ENCODE results near the gene PAK4. TPM values are rescaled to one million over a fixed set of nuclear protein-coding genes. Genes with fewer than 3 reads are reported as not detected.

PAK4 gene
- total RNA-seq, 1 experiment from 2014 or later, result 63.1 TPM

- no peak overlapping the region for H3K27ac Mint-ChIP-seq
- Histone ChIP-seq H4K20me1 (ENCODE audit: control insufficient read depth, insufficient read depth, insufficient read length) (no peaks in the 10 kb centered on the region), H3K18ac (ENCODE audit: insufficient read length, low read depth, low read length) (no peak overlapping the region), H3K56ac (ENCODE audit: insufficient read length, low read depth, low read length) (no peak overlapping the region), H3K79me2 (ENCODE audit: insufficient read depth, low read length) (no peaks in the 10 kb centered on the region), H2BK120ac (ENCODE audit: low read depth, low read length, poor library complexity, severe bottlenecking) (no peak overlapping the region), H4K5ac (ENCODE audit: insufficient read length, low read depth, low read length) (no peak overlapping the region), H3T11ph (ENCODE audit: low read length) (no peak overlapping the region), H3K4me1 (ENCODE audit: insufficient read depth, low read length) (no peaks in the 10 kb centered on the region), H2BK12ac (ENCODE audit: insufficient read length, low read depth, low read length) (no peak overlapping the region), H2AK5ac (ENCODE audit: insufficient read length, low read length) (no peak overlapping the region), H3K14ac (ENCODE audit: insufficient read depth, low read length) (no peak overlapping the region), H3K4ac (ENCODE audit: low read depth, low read length) (no peak overlapping the region), H3K23me2 (ENCODE audit: insufficient read length, low read depth, low read length, poor library complexity, severe bottlenecking) (no peaks in the 10 kb centered on the region), H4K91ac (ENCODE audit: insufficient read length, low read depth, low read length) (no peak overlapping the region), H3K27me3 (ENCODE audit: insufficient read depth, low read length) (no peaks in the 10 kb centered on the region), H4K8ac (replicated peaks; ENCODE audit: insufficient read length, low read depth, low read length) (no peak overlapping the region), H3K27ac (ENCODE audit: insufficient read length, low read depth, low read length) (no peak overlapping the region), H2BK20ac (ENCODE audit: low read depth, low read length, poor library complexity, severe bottlenecking) (no peak overlapping the region), H2AFZ (ENCODE audit: low read length) (no peak overlapping the region), H3K79me1 (ENCODE audit: insufficient read depth, low read depth, low read length, poor library complexity, severe bottlenecking) (no peaks in the 10 kb centered on the region), H3K9ac (ENCODE audit: extremely low read depth, insufficient read length, low read length) (no peak overlapping the region), H3K23ac (ENCODE audit: insufficient read length, low read depth, low read length) (no peak overlapping the region), H2BK15ac (ENCODE audit: low read depth, low read length) (no peak overlapping the region), H3K4me2 (ENCODE audit: insufficient read depth, insufficient read length, low read length) (no peak overlapping the region), H2BK5ac (ENCODE audit: insufficient read length, low read length) (no peak overlapping the region), H3K9me3 (ENCODE audit: control insufficient read depth, low read depth, low read length) (no peaks in the 10 kb centered on the region)
- no peak overlapping the region for H3K4me3 Mint-ChIP-seq
- no peaks in the 10 kb centered on the region for H3K36me3 Mint-ChIP-seq (ENCODE audit: insufficient read depth in 1 of 3, low read depth in 3 of 3)
- DNase-seq, result no peak
- TF ChIP-seq CTCF (conservative IDR thresholded peaks at IDR 0.05), result no peak
- 0 out of 4 replicates have a peak, but pooled peaks cover 0 to 8% of the 10 kb centered on the region in 2 experiments for H3K4me1 Mint-ChIP-seq
- H3K9me3 Mint-ChIP-seq, result no peaks in the 10 kb centered on the region; a peak in 2 of 5 replicates
- H3K27me3 Mint-ChIP-seq (ENCODE audit: low read depth), result peaks cover 14% of the 10 kb centered on the region
- no CpG with 5 or more reads among the region's 6 CpGs for WGBS (ENCODE audit: extremely low coverage, insufficient read length, low lambda C conversion rate)
Measured at GRCh38 chr19:39207293-39207836, 81.8 kb downstream of the PAK4 start.

Data from H9 (cell line).